Measurements from ENCODE around the gene MRPS18A. TPM values are rescaled to one million over a fixed set of nuclear protein-coding genes. Genes with fewer than 3 reads are reported as not detected.

MRPS18A gene
- total and polyA plus RNA-seq, 9 donors: 21.9 to 45.0 (median 29.8) TPM

DNA sequence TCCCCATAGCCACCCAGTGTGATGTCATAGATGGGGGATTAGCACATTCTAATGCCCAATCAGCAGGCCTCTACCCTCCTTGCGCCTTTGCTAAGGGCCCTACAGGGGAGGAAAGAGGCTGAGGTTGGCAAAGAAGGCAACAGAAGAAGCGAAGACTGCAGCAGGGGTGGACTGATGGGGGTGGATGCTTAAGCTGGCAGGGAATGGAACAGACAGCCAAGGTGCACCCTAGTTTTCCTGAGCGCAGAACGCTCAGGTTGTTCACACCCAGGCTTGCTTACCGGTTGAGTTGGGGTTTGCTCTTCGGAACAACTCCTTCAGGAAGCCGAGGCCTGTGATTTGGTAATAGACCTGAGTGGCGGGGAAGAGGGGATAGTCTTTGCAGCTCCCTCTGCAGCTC is 12.7 kb downstream of the MRPS18A start:
- Histone ChIP-seq H3K4me1 (ENCODE audit: insufficient read depth) (peaks cover 4% of the 10 kb centered on the region), H3K36me3 (no peaks in the 10 kb centered on the region), H3K9me3 (no peaks in the 10 kb centered on the region), H3K27ac (no peak overlapping the region), H3K4me3 (no peak overlapping the region), H3K27me3 (no peaks in the 10 kb centered on the region)
- no peak for DNase-seq
- no peak for TF ChIP-seq EP300 (IDR thresholded peaks at IDR 0.05)
- TF ChIP-seq, protein P1, sequence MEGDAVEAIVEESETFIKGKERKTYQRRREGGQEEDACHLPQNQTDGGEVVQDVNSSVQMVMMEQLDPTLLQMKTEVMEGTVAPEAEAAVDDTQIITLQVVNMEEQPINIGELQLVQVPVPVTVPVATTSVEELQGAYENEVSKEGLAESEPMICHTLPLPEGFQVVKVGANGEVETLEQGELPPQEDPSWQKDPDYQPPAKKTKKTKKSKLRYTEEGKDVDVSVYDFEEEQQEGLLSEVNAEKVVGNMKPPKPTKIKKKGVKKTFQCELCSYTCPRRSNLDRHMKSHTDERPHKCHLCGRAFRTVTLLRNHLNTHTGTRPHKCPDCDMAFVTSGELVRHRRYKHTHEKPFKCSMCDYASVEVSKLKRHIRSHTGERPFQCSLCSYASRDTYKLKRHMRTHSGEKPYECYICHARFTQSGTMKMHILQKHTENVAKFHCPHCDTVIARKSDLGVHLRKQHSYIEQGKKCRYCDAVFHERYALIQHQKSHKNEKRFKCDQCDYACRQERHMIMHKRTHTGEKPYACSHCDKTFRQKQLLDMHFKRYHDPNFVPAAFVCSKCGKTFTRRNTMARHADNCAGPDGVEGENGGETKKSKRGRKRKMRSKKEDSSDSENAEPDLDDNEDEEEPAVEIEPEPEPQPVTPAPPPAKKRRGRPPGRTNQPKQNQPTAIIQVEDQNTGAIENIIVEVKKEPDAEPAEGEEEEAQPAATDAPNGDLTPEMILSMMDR (IDR thresholded peaks at IDR 0.05): no peak
- no peak for TF ChIP-seq POLR2A (IDR thresholded peaks at IDR 0.05)
- intact Hi-C loops (cut with DNase I): no loop called here
- WGBS, 3 donors: 91 to 96% (median 93%) methylated on average over 8 of the region's 8 CpGs

GRCh38 chr6:43674291-43674690 is 13.3 kb downstream of the MRPS18A start:
- DNase-seq: no peak
- H3K36me3 ChIP-seq: no peaks in the 10 kb centered on the region
- H3K9me3 ChIP-seq: no peaks in the 10 kb centered on the region
- H3K4me1 ChIP-seq (ENCODE audit: insufficient read depth): peaks cover 5% of the 10 kb centered on the region
- H3K27ac ChIP-seq: no peak overlapping the region
- 90 to 96% (median 94%) methylated on average over 2 of the region's 2 CpGs for WGBS, 3 donors
- intact Hi-C loops (cut with DNase I): no loop called here
- TF ChIP-seq POLR2A (IDR thresholded peaks at IDR 0.05) (no peak), EP300 (IDR thresholded peaks at IDR 0.05) (no peak)
- TF ChIP-seq, protein P1 (IDR thresholded peaks at IDR 0.05): no peak
- H3K4me3 ChIP-seq: no peak overlapping the region
- H3K27me3 ChIP-seq: no peaks in the 10 kb centered on the region

GRCh38 chr6:43673444-43674084 is 14.0 kb downstream of the MRPS18A start:
- 44 to 53% (median 50%) methylated on average over 15 of the region's 15 CpGs for WGBS, 3 donors
- no peaks in the 10 kb centered on the region for H3K36me3 ChIP-seq
- TF ChIP-seq, protein P1 (IDR thresholded peaks at IDR 0.05): no peak
- TF ChIP-seq POLR2A (IDR thresholded peaks at IDR 0.05) (no peak), EP300 (IDR thresholded peaks at IDR 0.05) (no peak)
- H3K9me3 ChIP-seq: no peaks in the 10 kb centered on the region
- intact Hi-C loops (cut with DNase I): no loop called here
- no peaks in the 10 kb centered on the region for H3K27me3 ChIP-seq
- DNase-seq: peak in 3 of 5 donors; percentile 52 to 68 (median 58)
- no peak overlapping the region for H3K27ac ChIP-seq
- H3K4me1 ChIP-seq (ENCODE audit: insufficient read depth): peaks cover 8% of the 10 kb centered on the region
- H3K4me3 ChIP-seq: no peak overlapping the region

- Histone ChIP-seq H3K4me3 (no peak overlapping the region), H3K27ac (peak overlapping the region in 1 of 2 donors; percentile 0), H3K4me1 (ENCODE audit: insufficient read depth) (peaks cover 13% of the 10 kb centered on the region), H3K9me3 (no peaks in the 10 kb centered on the region), H3K27me3 (no peaks in the 10 kb centered on the region), H3K36me3 (no peaks in the 10 kb centered on the region)
- intact Hi-C loops (cut with DNase I): no loop called here
- peak in 3 of 5 donors; percentile 30 to 38 (median 34) for DNase-seq
- 72 to 82% (median 81%) methylated on average over 16 of the region's 16 CpGs for WGBS, 3 donors
- TF ChIP-seq POLR2A (IDR thresholded peaks at IDR 0.05) (no peak), EP300 (IDR thresholded peaks at IDR 0.05) (no peak)
- TF ChIP-seq, protein P1 (IDR thresholded peaks at IDR 0.05): no peak
Observed at GRCh38 chr6:43671801-43672690, 15.5 kb downstream of the MRPS18A start.
